ENCODE results near the gene CD82.

DNA sequence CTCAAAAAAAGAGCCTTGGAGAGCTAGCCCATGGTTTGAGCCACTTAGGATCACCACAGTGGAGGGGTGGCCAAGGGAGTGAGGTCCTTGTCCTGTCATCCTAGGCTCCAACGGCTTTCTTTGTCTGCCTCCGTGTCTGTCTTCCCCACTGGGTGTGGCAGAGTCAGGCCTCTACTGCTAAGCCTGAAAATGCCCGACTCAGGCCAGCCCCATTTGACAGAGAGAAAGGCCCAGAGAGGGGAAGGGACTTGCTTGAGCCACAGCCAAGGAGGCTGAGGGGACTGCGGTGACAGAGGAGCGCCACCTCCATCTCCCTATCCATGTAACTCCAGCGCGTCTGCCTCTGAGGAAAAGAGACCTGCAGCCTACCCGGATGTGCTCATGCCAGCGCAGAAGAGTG lies 27.8 kb upstream of the CD82 start:
- no peak for TF ChIP-seq TAF1 (IDR thresholded peaks at IDR 0.05; ENCODE audit: low read depth, low read length)
- TF ChIP-seq POLR2A (IDR thresholded peaks at IDR 0.05; ENCODE audit: low read depth, low read length): no peak
